ENCODE data around the gene PELI2.

Gene PELI2

DNA sequence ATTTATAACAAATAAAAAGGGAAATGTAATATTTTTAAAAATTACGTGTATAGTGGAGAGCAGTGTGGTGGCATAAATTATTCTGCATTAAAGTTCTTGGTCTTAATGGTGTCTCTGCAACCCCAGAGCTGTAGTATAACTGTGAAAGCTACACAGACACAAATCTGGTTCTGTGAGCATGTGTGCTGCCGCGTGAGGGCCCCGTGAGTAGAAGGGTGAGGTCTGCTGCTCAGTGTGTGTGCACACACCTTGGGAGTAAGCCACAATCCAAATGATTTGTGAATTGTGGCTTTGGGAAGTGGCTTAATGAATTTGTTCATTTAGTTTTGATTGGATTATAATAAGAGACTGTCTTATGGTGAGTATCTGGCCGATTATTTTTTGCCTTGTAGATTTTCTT, 16.8 kb downstream of the PELI2 start:
- DNase-seq, result no peak
- Mint-ChIP-seq H3K27ac (peak overlapping the region; percentile 31), H3K4me1 (peaks cover 85% of the 10 kb centered on the region), H3K4me3 (no peak overlapping the region), H3K27me3 (ENCODE audit: low read depth, poor library complexity) (no peaks in the 10 kb centered on the region), H3K9me3 (no peaks in the 10 kb centered on the region), H3K36me3 (ENCODE audit: low read depth) (no peaks in the 10 kb centered on the region)
- TF ChIP-seq, protein P1, sequence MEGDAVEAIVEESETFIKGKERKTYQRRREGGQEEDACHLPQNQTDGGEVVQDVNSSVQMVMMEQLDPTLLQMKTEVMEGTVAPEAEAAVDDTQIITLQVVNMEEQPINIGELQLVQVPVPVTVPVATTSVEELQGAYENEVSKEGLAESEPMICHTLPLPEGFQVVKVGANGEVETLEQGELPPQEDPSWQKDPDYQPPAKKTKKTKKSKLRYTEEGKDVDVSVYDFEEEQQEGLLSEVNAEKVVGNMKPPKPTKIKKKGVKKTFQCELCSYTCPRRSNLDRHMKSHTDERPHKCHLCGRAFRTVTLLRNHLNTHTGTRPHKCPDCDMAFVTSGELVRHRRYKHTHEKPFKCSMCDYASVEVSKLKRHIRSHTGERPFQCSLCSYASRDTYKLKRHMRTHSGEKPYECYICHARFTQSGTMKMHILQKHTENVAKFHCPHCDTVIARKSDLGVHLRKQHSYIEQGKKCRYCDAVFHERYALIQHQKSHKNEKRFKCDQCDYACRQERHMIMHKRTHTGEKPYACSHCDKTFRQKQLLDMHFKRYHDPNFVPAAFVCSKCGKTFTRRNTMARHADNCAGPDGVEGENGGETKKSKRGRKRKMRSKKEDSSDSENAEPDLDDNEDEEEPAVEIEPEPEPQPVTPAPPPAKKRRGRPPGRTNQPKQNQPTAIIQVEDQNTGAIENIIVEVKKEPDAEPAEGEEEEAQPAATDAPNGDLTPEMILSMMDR (IDR thresholded peaks at IDR 0.05), result no peak

DNA sequence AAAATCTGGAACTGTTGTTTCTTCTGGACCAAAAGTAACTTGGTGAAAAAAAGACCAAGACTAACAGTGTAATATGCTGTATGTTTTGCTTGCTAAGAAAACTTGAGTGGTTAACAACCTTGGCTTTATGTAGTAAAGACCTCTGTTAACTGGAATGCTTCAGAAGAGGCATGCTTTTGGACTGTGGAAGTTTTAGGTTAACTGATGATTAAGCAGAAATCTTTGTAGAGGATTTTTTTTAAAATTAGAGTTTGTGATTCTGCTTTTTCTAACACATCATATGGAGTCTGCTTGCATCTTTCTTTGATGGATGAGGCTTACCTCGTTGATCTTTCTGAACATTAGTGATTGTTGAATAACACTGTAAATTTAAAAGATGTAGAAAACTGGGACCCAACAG, 17.5 kb downstream of the PELI2 start:
- Mint-ChIP-seq H3K9me3 (no peaks in the 10 kb centered on the region), H3K4me3 (no peak overlapping the region), H3K27me3 (ENCODE audit: low read depth, poor library complexity) (no peaks in the 10 kb centered on the region), H3K27ac (no peak overlapping the region), H3K36me3 (ENCODE audit: low read depth) (no peaks in the 10 kb centered on the region), H3K4me1 (peaks cover 86% of the 10 kb centered on the region)
- TF ChIP-seq, protein P1 (IDR thresholded peaks at IDR 0.05), result no peak
- DNase-seq, result no peak

DNA sequence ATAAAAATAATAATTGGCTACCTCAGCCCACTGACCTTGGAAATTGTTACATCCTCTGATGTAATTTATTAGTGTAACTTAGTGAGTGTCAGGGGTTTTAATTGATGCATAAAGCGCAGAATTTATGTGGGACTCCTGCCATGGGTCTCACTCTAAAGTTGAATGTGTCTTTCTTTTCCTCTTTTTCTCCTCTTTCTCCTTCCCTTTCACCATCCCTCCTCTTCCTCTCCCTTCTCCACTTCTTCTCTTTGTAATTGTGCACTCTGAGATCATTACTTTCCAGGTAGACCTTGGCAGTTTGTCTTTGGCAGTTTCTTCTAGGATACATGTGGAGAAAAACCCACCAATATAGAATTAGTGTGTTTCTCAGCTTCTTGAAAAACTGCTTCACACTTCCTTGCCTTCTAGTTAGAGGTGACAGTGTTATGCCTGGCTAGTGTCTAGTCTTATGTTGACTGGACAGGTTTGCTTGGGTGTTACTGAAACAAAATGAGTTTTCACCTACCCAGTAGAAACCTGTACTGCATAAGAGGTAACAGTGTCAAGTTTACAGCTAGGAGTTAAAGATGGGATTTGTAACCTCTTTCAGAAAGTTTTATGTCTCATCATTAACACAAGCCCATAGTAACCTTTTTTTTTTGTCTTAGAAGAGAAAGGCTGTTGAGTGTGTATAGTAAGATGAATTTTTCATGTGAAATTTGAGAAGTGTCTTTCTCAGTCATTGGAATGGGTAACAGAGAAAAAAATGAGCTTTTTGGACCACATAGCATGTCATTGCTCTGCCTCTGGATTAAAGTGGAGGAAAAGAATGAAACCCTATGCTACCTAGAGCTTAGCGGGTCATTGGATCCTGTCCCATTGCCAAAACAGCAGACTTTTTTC, 18.6 kb downstream of the PELI2 start:
- H3K4me3 Mint-ChIP-seq, result peak overlapping the region; percentile 55
- no peak for DNase-seq
- H3K27ac Mint-ChIP-seq, result no peak overlapping the region
- H3K36me3 Mint-ChIP-seq (ENCODE audit: low read depth), result no peaks in the 10 kb centered on the region
- TF ChIP-seq, protein P1 (IDR thresholded peaks at IDR 0.05), result no peak
- H3K4me1 Mint-ChIP-seq, result peaks cover 78% of the 10 kb centered on the region
- no peaks in the 10 kb centered on the region for H3K27me3 Mint-ChIP-seq (ENCODE audit: low read depth, poor library complexity)
- no peaks in the 10 kb centered on the region for H3K9me3 Mint-ChIP-seq

DNA sequence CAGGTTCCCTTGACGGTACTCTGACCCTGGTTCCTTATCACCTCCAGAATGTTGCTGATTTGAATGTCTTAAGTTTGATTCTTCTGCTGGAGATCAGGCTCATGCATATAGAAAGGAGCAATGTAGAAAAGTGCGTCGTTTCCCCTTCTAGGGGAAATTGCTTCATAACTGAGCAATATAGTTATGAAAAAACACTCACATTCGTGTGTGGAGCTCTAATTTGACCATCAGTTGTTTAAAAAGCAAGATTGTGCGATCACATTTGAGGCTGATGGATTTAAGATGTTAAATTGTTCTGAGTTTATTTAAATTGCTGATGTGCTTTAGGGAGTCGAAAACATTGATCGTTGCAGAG, 19.2 kb downstream of the PELI2 start:
- Mint-ChIP-seq H3K9me3 (no peaks in the 10 kb centered on the region), H3K27me3 (ENCODE audit: low read depth, poor library complexity) (no peaks in the 10 kb centered on the region), H3K36me3 (ENCODE audit: low read depth) (no peaks in the 10 kb centered on the region), H3K27ac (no peak overlapping the region), H3K4me3 (peak overlapping the region; percentile 55), H3K4me1 (peaks cover 72% of the 10 kb centered on the region)
- DNase-seq, result no peak
- TF ChIP-seq, protein P1 (IDR thresholded peaks at IDR 0.05), result no peak

DNA sequence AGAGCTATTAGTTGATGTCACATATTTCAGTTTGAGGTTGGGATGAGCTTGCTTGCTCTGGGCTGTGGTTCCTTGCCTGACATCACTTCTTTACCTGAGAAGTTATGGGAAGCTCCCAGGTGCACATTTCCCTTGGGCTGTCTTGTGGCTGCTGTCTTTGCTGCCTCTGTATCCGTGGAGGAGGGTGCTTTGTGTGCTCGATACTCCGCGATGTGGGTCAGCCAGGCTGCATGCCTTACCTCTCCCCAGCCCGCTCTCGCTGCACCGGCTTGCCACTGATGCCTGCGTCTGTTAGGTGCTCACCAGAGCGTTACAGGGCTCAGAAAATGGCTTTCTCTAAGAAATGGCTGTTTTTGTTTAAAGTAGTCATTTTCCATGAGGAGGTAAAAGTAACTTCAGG, 19.6 kb downstream of the PELI2 start:
- TF ChIP-seq, protein P1 (IDR thresholded peaks at IDR 0.05), result no peak
- Mint-ChIP-seq H3K27ac (peak overlapping the region; percentile 40), H3K36me3 (ENCODE audit: low read depth) (no peaks in the 10 kb centered on the region), H3K9me3 (no peaks in the 10 kb centered on the region), H3K27me3 (ENCODE audit: low read depth, poor library complexity) (no peaks in the 10 kb centered on the region), H3K4me3 (peak overlapping the region; percentile 55), H3K4me1 (peaks cover 68% of the 10 kb centered on the region)
- peak; percentile 61 for DNase-seq

DNA sequence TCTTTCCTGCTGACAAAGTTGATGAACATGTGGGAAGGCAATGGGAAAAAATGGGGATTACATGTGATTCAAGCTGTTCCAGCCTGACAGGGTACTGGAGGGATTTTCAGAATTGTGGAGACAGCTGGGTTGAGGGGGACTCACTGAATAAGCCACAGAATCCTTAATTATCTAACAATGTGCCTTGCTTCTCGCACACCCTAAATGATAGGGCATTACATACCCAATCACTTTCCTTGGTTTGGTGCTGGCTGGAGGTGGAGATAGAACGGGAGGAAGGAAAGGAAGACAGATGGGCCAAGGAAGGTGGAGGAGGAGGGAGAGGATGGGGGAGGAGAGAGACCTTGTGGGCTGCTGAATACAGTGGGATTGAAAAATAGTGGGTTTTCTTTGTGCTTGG, 20.7 kb downstream of the PELI2 start:
- H3K36me3 Mint-ChIP-seq (ENCODE audit: low read depth), result no peaks in the 10 kb centered on the region
- TF ChIP-seq, protein P1 (IDR thresholded peaks at IDR 0.05), result no peak
- peaks cover 60% of the 10 kb centered on the region for H3K4me1 Mint-ChIP-seq
- no peaks in the 10 kb centered on the region for H3K9me3 Mint-ChIP-seq
- H3K4me3 Mint-ChIP-seq, result peak overlapping the region; percentile 3
- no peak overlapping the region for H3K27ac Mint-ChIP-seq
- no peaks in the 10 kb centered on the region for H3K27me3 Mint-ChIP-seq (ENCODE audit: low read depth, poor library complexity)
- DNase-seq, result no peak
